Smooth muscle cell (in vitro differentiated cells): Measurements from ENCODE around the gene CCNQ. TPM values are rescaled to one million over a fixed set of nuclear protein-coding genes. Genes with fewer than 3 reads are reported as not detected.
A peak's percentile ranks its signal among the peaks of the same experiment; 100 is the strongest.

ENCODE experiments used
- DNase-seq: peaks from one replicate; lab custom pipeline; 2025; ENCODE audit not compliant: unreplicated experiment; lab: John Stamatoyannopoulos, UW
- H2AFZ ChIP-seq: fragments of 200-600 bp; sonication (generic); 2 replicates; pipeline ENCODE4 v1.6.0; 2016; ENCODE audit warnings: antibody characterized with exemption, low read depth, mild to moderate bottlenecking
- H3F3A ChIP-seq: fragments of 200-600 bp; sonication (generic); 2 replicates; pipeline ENCODE4 v1.6.0; 2017; ENCODE audit warnings: antibody characterized with exemption, low read depth
- H3K27ac ChIP-seq: fragments of 200-600 bp; sonication (generic); 2 replicates; pipeline ENCODE4 v1.5.1; 2016; ENCODE audit warnings: low read depth, mild to moderate bottlenecking
- H3K27me3 ChIP-seq: fragments of 200-600 bp; sonication (generic); 2 replicates; pipeline ENCODE4 v1.6.1; 2016; ENCODE audit warnings: low read depth, mild to moderate bottlenecking
- H3K36me3 ChIP-seq: fragments of 200-600 bp; sonication (generic); 2 replicates; pipeline ENCODE4 v1.5.1; 2016; ENCODE audit warnings: low read depth
- H3K4me1 ChIP-seq: fragments of 200-600 bp; sonication (generic); 2 replicates; pipeline ENCODE4 v1.5.1; 2016; ENCODE audit warnings: low read depth
- H3K4me2 ChIP-seq: fragments of 200-600 bp; sonication (generic); 2 replicates; pipeline ENCODE4 v1.6.0; 2016; ENCODE audit warnings: mild to moderate bottlenecking
- H3K4me3 ChIP-seq: fragments of 200-600 bp; sonication (generic); 2 replicates; pipeline ENCODE4 v1.5.1; 2016; ENCODE audit warnings: mild to moderate bottlenecking
- H3K79me2 ChIP-seq: fragments of 200-600 bp; sonication (generic); 2 replicates; pipeline ENCODE4 v1.6.0; 2016; ENCODE audit warnings: low read depth, mild to moderate bottlenecking
- H3K9ac ChIP-seq: fragments of 200-600 bp; sonication (generic); 2 replicates; pipeline ENCODE4 v1.6.0; 2016; ENCODE audit warnings: low read depth
- H3K9me3 ChIP-seq: fragments of 200-600 bp; sonication (generic); replicated peaks from 2 replicates; pipeline ENCODE4 v1.5.1; 2016; ENCODE audit warnings: low read depth
- H4K20me1 ChIP-seq: fragments of 200-600 bp; sonication (generic); 2 replicates; pipeline ENCODE4 v1.6.0; 2016; ENCODE audit warnings: low read depth
- WGBS: methylation state at CpG from one replicate; pipeline ENCODE4 v1.1.7; 2016; ENCODE audit warnings: low lambda C conversion rate; 5-methylcytosine and 5-hydroxymethylcytosine counted together
- polyA plus RNA-seq: library from polyadenylated mRNA; unstranded; fragments of >200 nt; fragmentation: Nextera tagmentation; extraction: Ambion mirVana; gene quantifications from 2 replicates; pipeline ENCODE4 v1.2.1, GENCODE V29; 2016
- total RNA-seq: library from RNA; depleted of rRNA; stranded (reverse); fragments of >200 nt; gene quantifications from 2 replicates; pipeline ENCODE4 v1.2.3, GENCODE V29; 2014
- TF ChIP-seq, protein P1 (sequence below): fragments of 200-600 bp; sonication (generic); IDR thresholded peaks from 2 replicates; pipeline ENCODE4 v1.5.1; 2017; ENCODE audit warnings: borderline replicate concordance, mild to moderate bottlenecking, antibody characterized with exemption; ENCODE audit not compliant: insufficient read depth, poor library complexity, severe bottlenecking

The CCNQ gene
- total and polyA plus RNA-seq, 2 experiments from 2014 or later, result 9.4 to 27.3 TPM

DNA sequence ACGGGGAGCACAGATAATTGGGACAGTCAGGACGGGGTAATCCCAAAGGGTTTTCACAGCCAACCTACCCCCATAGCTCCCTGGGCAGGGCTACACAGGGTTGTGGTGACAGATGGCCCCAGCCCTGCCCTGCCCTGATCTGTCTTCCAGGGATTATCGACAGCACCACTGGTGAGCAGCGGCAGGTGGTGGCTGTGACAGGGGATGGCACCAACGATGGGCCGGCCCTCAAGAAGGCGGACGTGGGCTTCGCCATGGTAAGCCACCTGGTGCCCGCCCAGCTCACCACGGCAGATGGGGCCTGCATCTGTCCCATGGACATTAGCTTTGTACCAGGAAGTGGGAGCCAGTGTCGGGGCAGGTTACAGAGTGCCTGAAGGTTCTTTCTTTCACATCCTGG, 42.2 kb downstream of the CCNQ start:
- H4K20me1 ChIP-seq, result no peaks in the 10 kb centered on the region

DNA sequence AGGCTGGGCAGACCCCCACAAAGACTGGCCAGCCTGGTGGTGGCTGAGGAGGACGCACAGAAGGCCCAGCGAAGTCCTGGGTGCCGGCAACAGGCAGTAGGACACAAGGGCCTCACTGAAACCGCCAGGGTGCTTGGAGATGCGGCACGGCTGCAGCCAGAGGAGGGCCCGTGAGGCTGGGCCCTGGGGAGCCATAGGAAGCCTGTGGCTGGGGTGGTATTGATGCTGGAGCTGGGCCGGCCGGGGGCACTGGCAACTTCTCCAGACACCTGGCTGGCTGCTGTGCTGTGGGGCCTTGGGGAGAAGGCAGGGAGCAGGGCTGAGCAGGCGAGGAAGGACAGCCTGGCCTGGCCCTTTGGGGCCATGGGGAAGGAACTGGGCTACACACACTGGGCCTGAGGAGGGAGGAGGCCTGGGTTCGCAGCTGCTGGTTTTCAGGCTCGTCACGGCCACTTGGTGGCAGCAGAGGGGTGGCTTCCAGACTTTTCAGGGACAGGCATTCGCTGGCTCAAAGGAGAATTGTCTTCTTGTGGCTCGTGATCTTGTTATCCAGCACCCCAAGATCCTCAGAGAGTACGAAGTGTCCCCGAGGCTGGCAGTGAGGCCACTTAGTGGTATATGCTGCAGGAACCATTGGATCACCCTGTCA, 44.3 kb downstream of the CCNQ start:
- Histone ChIP-seq H4K20me1 (no peaks in the 10 kb centered on the region), H3K9ac (no peak overlapping the region), H3K27ac (no peak overlapping the region), H3K9me3 (no peaks in the 10 kb centered on the region), H3K27me3 (no peaks in the 10 kb centered on the region), H3K79me2 (no peaks in the 10 kb centered on the region), H2AFZ (no peak overlapping the region), H3K4me1 (no peaks in the 10 kb centered on the region), H3K36me3 (no peaks in the 10 kb centered on the region), H3K4me3 (no peak overlapping the region), H3K4me2 (no peak overlapping the region), H3F3A (no peaks in the 10 kb centered on the region)
- 56% methylated on average over 17 of the region's 17 CpGs for WGBS
- no peak for DNase-seq
- TF ChIP-seq, protein P1, sequence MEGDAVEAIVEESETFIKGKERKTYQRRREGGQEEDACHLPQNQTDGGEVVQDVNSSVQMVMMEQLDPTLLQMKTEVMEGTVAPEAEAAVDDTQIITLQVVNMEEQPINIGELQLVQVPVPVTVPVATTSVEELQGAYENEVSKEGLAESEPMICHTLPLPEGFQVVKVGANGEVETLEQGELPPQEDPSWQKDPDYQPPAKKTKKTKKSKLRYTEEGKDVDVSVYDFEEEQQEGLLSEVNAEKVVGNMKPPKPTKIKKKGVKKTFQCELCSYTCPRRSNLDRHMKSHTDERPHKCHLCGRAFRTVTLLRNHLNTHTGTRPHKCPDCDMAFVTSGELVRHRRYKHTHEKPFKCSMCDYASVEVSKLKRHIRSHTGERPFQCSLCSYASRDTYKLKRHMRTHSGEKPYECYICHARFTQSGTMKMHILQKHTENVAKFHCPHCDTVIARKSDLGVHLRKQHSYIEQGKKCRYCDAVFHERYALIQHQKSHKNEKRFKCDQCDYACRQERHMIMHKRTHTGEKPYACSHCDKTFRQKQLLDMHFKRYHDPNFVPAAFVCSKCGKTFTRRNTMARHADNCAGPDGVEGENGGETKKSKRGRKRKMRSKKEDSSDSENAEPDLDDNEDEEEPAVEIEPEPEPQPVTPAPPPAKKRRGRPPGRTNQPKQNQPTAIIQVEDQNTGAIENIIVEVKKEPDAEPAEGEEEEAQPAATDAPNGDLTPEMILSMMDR, result peak; percentile 51

More for the DNA sequence above, 42.2 kb downstream of the CCNQ start:
- no peaks in the 10 kb centered on the region for H3K9me3 ChIP-seq
- no peak overlapping the region for H3K9ac ChIP-seq
- WGBS, result 93% methylated on average over 12 of the region's 12 CpGs
- H2AFZ ChIP-seq, result no peak overlapping the region
- no peaks in the 10 kb centered on the region for H3K27me3 ChIP-seq
- no peak for DNase-seq
- H3K4me2 ChIP-seq, result no peak overlapping the region
- TF ChIP-seq, protein P1, result no peak
- H3K4me3 ChIP-seq, result no peak overlapping the region
- no peaks in the 10 kb centered on the region for H3K36me3 ChIP-seq
- H3K79me2 ChIP-seq, result no peaks in the 10 kb centered on the region
- no peak overlapping the region for H3K27ac ChIP-seq
- no peaks in the 10 kb centered on the region for H3K4me1 ChIP-seq
- no peaks in the 10 kb centered on the region for H3F3A ChIP-seq

DNA sequence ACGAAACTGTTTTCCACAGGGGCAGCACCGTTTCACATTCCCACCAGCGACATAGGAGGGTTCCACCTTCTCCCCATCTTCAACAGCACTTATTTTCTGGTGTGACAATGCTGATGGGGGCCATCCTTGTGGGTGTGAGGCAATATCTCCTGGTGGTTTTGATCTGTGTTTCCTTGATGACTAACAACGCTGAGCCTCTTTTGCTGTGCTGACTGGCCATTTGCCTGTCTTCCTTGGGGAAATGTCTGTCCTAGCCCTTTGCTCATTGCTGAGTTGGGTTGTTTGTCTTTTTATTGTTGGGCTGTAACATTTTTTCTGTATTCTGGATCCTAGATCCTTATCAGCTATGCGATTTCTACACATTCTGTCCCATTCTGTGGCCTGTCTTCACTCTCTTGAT, 47.8 kb downstream of the CCNQ start:
- Histone ChIP-seq H3K4me2 (no peak overlapping the region), H3K27ac (no peak overlapping the region), H3K9me3 (no peaks in the 10 kb centered on the region), H4K20me1 (no peaks in the 10 kb centered on the region), H3K4me3 (no peak overlapping the region), H3F3A (no peaks in the 10 kb centered on the region), H2AFZ (no peak overlapping the region), H3K27me3 (no peaks in the 10 kb centered on the region), H3K9ac (no peak overlapping the region), H3K4me1 (no peaks in the 10 kb centered on the region), H3K79me2 (no peaks in the 10 kb centered on the region), H3K36me3 (no peaks in the 10 kb centered on the region)
- TF ChIP-seq, protein P1, result no peak
- WGBS, result 67% methylated on average over 5 of the region's 5 CpGs
- no peak for DNase-seq

DNA sequence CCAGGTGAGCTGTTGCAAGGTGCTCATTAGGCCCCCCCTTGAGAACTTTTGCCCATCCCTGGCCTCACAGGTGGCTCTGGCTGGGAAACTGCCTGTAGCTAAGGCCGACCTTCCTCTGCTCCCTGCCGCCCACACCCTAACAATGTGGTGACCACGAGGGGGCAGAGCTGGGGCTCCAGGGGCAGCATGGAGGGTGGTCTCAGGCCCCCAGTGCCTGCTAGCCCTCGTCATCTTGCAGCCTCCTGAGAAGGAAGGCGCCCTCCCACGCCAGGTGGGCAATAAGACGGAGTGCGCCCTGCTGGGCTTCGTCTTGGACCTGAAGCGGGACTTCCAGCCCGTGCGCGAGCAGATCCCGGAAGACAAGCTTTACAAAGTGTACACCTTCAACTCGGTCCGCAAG, 49.1 kb downstream of the CCNQ start:
- 91% methylated on average over 16 of the region's 16 CpGs for WGBS
- H2AFZ ChIP-seq, result no peak overlapping the region
- H3K9me3 ChIP-seq, result no peaks in the 10 kb centered on the region
- H3K4me3 ChIP-seq, result no peak overlapping the region
- H3F3A ChIP-seq, result no peaks in the 10 kb centered on the region
- no peaks in the 10 kb centered on the region for H3K4me1 ChIP-seq
- no peak overlapping the region for H3K9ac ChIP-seq
- H3K27me3 ChIP-seq, result no peaks in the 10 kb centered on the region
- H4K20me1 ChIP-seq, result no peaks in the 10 kb centered on the region
- TF ChIP-seq, protein P1, result no peak
- H3K27ac ChIP-seq, result no peak overlapping the region
- no peaks in the 10 kb centered on the region for H3K79me2 ChIP-seq
- no peak overlapping the region for H3K4me2 ChIP-seq
- no peak for DNase-seq
- no peaks in the 10 kb centered on the region for H3K36me3 ChIP-seq
